HepG2 (cell line): Measurements from ENCODE around the gene PRR14. TPM values are rescaled to one million over a fixed set of nuclear protein-coding genes. Genes with fewer than 3 reads are reported as not detected.

Experiments
- ASH2L ChIP-seq: fragments of 300-600, 200-600 bp; sonication (generic); IDR thresholded peaks from 2 replicates; pipeline ENCODE4 v1.7.0; 2017; ENCODE audit warnings: low read depth, mild to moderate bottlenecking, moderate library complexity, mixed read lengths, low read length; ENCODE audit not compliant: insufficient read length
- CBX1 ChIP-seq: IDR thresholded peaks from one replicate; pipeline ENCODE4 v1.6.1; 2016; ENCODE audit warnings: antibody characterized with exemption, low read depth
- FOXA3 ChIP-seq: IDR thresholded peaks from 2 replicates; pipeline ENCODE4 v1.6.1; 2016; ENCODE audit warnings: missing genetic modification reagents, missing compliant biosample characterization
- FOXK1 ChIP-seq: sonication (generic); formaldehyde crosslinking; IDR thresholded peaks from 2 replicates; pipeline ENCODE4 v1.4.0; 2020; ENCODE audit warnings: low read depth, missing genetic modification reagents, borderline replicate concordance
- JUND ChIP-seq: sonication (generic); formaldehyde crosslinking; IDR thresholded peaks from 2 replicates; pipeline ENCODE4 v1.8.0; 2022; ENCODE audit warnings: mild to moderate bottlenecking, missing genetic modification reagents
- KDM5A ChIP-seq: fragments of 200-600 bp; sonication (generic); IDR thresholded peaks from 2 replicates; pipeline ENCODE4 v1.7.0; 2018; ENCODE audit warnings: antibody characterized with exemption, mild to moderate bottlenecking, low read length, borderline replicate concordance
- NCOA2 ChIP-seq: sonication (generic); formaldehyde crosslinking; IDR thresholded peaks from 2 replicates; pipeline ENCODE4 v1.8.0; 2022; ENCODE audit warnings: inconsistent platforms
- NCOA5 ChIP-seq: sonication (generic); formaldehyde crosslinking; IDR thresholded peaks from 2 replicates; pipeline ENCODE4 v1.4.0; 2020; ENCODE audit warnings: missing genetic modification reagents
- NCOR1 ChIP-seq: fragments of 200-600 bp; sonication (generic); IDR thresholded peaks from 2 replicates; pipeline ENCODE4 v1.7.0; 2017; ENCODE audit warnings: antibody characterized with exemption, low read length, borderline replicate concordance
- NONO ChIP-seq, 2 experiments: fragments of 450-650 bp in 1 of 2; sonication (generic) in 1 of 2; formaldehyde crosslinking in 1 of 2; IDR thresholded peaks in 1 of 2; conservative IDR thresholded peaks in 1 of 2; 2 replicates each; pipeline versions ENCODE4 v1.6.1 to v1.8.0; 2017 to 2022; ENCODE audit warnings: mild to moderate bottlenecking in 1 of 2, missing genetic modification reagents in 1 of 2, moderate library complexity in 1 of 2
- ZBTB44 ChIP-seq: sonication (generic); formaldehyde crosslinking; IDR thresholded peaks from 2 replicates; pipeline ENCODE4 v1.4.0; 2020; ENCODE audit warnings: missing genetic modification reagents
- ZNF251 ChIP-seq: sonication (generic); formaldehyde crosslinking; IDR thresholded peaks from 2 replicates; pipeline ENCODE4 v1.9.0; 2021; ENCODE audit warnings: mild to moderate bottlenecking, missing genetic modification reagents
- ZNF337 ChIP-seq: sonication (generic); formaldehyde crosslinking; IDR thresholded peaks from 2 replicates; pipeline ENCODE4 v1.5.1; 2020; ENCODE audit warnings: missing genetic modification reagents, low read depth, mild to moderate bottlenecking, borderline replicate concordance
- ZNF367 ChIP-seq: sonication (generic); formaldehyde crosslinking; IDR thresholded peaks from 2 replicates; pipeline ENCODE4 v1.4.0; 2020; ENCODE audit warnings: missing genetic modification reagents, borderline replicate concordance
- ZNF737 ChIP-seq: sonication (generic); formaldehyde crosslinking; IDR thresholded peaks from 2 replicates; pipeline ENCODE4 v1.5.0; 2020; ENCODE audit warnings: missing genetic modification reagents, mild to moderate bottlenecking, borderline replicate concordance
- ZNF747 ChIP-seq: sonication (generic); formaldehyde crosslinking; IDR thresholded peaks from 2 replicates; pipeline ENCODE4 v1.8.1; 2023; ENCODE audit warnings: missing genetic modification reagents, mild to moderate bottlenecking, borderline replicate concordance
- polyA plus RNA-seq, 8 experiments: library from polyadenylated mRNA; depleted of rRNA in 3 of 8; stranded (reverse) in 7 of 8; unstranded in 1 of 8; fragments of >200 nt; fragmentation: Illumina TruSeq in 4 of 8; extraction: Trizol in 4 of 8; gene quantifications; 2 replicates each; pipeline versions ENCODE4 v1.2.1 to v1.2.3, GENCODE V29; 2011 to 2016; ENCODE audit warnings: low read depth in 4 of 8, missing spikeins in 1 of 8, mixed read lengths in 1 of 8; ENCODE audit not compliant: insufficient read depth in 1 of 8
- total RNA-seq, 5 experiments: library from RNA; depleted of rRNA; stranded (reverse); fragments of >200 nt; fragmentation: Illumina TruSeq; extraction: Trizol; gene quantifications; 2 replicates each; pipeline ENCODE4 v1.2.3, GENCODE V29; 2016; ENCODE audit warnings: low read depth in 1 of 5
- TF ChIP-seq, protein P1 (sequence below): sonication (generic); formaldehyde crosslinking; IDR thresholded peaks from 2 replicates; pipeline ENCODE4 v1.4.0; 2020; ENCODE audit warnings: mild to moderate bottlenecking, missing genetic modification reagents
- TF ChIP-seq, protein P2 (sequence below): sonication (generic); formaldehyde crosslinking; IDR thresholded peaks from 2 replicates; pipeline ENCODE4 v1.9.0; 2021; ENCODE audit warnings: missing genetic modification reagents, mild to moderate bottlenecking, borderline replicate concordance
- TF ChIP-seq, protein P3 (sequence below): sonication (generic); formaldehyde crosslinking; IDR thresholded peaks from 2 replicates; pipeline ENCODE4 v1.4.0; 2020; ENCODE audit warnings: missing genetic modification reagents, low read depth, mild to moderate bottlenecking, borderline replicate concordance
- TF ChIP-seq, protein P4 (sequence below): sonication (generic); formaldehyde crosslinking; IDR thresholded peaks from 2 replicates; pipeline ENCODE4 v1.4.0; 2020; ENCODE audit warnings: low read depth, missing genetic modification reagents

PRR14 gene
- total and polyA plus RNA-seq, 2 of the 13 experiments (the other 11 are each of a cell fraction or from before 2014, with no cell fraction given) = 8.4 to 11.0 TPM

- TF ChIP-seq NCOA2 (CRISPR knock-in tag) (no peak), NCOR1 (no peak), ZNF251 (CRISPR knock-in tag) (no peak), JUND (CRISPR knock-in tag) (no peak), KDM5A (no peak), ZNF747 (CRISPR knock-in tag) (no peak), NCOA5 (CRISPR knock-in tag) (no peak), NONO (IDR thresholded peaks at IDR 0.05) (no peak), NONO (CRISPR knock-in tag; conservative IDR thresholded peaks at IDR 0.05) (no peak; the same call in 1 of the 2 replicates), ZBTB44 (CRISPR knock-in tag) (no peak), ASH2L (no peak), FOXK1 (CRISPR knock-in tag) (no peak), ZNF737 (no peak), FOXA3 (CRISPR knock-in tag) (no peak; the same call in 1 of the 2 replicates), ZNF337 (CRISPR knock-in tag) (no peak), ZNF367 (CRISPR knock-in tag) (no peak), CBX1 (no peak)
- TF ChIP-seq, protein P1, sequence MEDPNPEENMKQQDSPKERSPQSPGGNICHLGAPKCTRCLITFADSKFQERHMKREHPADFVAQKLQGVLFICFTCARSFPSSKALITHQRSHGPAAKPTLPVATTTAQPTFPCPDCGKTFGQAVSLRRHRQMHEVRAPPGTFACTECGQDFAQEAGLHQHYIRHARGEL (CRISPR knock-in tag) = no peak
- TF ChIP-seq, protein P2, sequence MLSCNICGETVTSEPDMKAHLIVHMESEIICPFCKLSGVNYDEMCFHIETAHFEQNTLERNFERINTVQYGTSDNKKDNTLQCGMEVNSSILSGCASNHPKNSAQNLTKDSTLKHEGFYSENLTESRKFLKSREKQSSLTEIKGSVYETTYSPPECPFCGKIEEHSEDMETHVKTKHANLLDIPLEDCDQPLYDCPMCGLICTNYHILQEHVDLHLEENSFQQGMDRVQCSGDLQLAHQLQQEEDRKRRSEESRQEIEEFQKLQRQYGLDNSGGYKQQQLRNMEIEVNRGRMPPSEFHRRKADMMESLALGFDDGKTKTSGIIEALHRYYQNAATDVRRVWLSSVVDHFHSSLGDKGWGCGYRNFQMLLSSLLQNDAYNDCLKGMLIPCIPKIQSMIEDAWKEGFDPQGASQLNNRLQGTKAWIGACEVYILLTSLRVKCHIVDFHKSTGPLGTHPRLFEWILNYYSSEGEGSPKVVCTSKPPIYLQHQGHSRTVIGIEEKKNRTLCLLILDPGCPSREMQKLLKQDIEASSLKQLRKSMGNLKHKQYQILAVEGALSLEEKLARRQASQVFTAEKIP (CRISPR knock-in tag) = no peak
- TF ChIP-seq, protein P3, sequence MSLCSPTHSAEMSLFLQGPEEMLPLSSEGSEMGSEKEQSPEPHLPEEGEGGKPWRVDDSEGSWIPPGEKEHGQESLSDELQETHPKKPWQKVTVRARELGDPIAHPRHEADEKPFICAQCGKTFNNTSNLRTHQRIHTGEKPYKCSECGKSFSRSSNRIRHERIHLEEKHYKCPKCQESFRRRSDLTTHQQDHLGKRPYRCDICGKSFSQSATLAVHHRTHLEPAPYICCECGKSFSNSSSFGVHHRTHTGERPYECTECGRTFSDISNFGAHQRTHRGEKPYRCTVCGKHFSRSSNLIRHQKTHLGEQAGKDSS (CRISPR knock-in tag) = peak; percentile 66; the same call in 1 of the 2 replicates
- TF ChIP-seq, protein P4, sequence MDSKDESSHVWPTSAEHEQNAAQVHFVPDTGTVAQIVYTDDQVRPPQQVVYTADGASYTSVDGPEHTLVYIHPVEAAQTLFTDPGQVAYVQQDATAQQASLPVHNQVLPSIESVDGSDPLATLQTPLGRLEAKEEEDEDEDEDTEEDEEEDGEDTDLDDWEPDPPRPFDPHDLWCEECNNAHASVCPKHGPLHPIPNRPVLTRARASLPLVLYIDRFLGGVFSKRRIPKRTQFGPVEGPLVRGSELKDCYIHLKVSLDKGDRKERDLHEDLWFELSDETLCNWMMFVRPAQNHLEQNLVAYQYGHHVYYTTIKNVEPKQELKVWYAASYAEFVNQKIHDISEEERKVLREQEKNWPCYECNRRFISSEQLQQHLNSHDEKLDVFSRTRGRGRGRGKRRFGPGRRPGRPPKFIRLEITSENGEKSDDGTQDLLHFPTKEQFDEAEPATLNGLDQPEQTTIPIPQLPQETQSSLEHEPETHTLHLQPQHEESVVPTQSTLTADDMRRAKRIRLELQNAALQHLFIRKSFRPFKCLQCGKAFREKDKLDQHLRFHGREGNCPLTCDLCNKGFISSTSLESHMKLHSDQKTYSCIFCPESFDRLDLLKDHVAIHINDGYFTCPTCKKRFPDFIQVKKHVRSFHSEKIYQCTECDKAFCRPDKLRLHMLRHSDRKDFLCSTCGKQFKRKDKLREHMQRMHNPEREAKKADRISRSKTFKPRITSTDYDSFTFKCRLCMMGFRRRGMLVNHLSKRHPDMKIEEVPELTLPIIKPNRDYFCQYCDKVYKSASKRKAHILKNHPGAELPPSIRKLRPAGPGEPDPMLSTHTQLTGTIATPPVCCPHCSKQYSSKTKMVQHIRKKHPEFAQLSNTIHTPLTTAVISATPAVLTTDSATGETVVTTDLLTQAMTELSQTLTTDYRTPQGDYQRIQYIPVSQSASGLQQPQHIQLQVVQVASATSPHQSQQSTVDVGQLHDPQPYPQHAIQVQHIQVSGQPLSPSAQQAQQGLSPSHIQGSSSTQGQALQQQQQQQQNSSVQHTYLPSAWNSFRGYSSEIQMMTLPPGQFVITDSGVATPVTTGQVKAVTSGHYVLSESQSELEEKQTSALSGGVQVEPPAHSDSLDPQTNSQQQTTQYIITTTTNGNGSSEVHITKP (CRISPR knock-in tag) = no peak
Measured at GRCh38 chr16:30609002-30609925, 41.5 kb upstream of the PRR14 start (continued).
